HepG2 (cell line): ENCODE measurements around the gene MYO3B. TPM values are rescaled to one million over a fixed set of nuclear protein-coding genes. Genes with fewer than 3 reads are reported as not detected.

Source experiments
- HOXA5 ChIP-seq: sonication (generic); formaldehyde crosslinking; IDR thresholded peaks from 2 replicates; pipeline ENCODE4 v1.4.0; 2020; ENCODE audit warnings: missing genetic modification reagents
- RBM39 ChIP-seq: fragments of 200-400 bp; formaldehyde crosslinking; IDR thresholded peaks from one replicate; pipeline ENCODE4 v1.6.1; 2018; ENCODE audit warnings: antibody characterized with exemption, mild to moderate bottlenecking, low read depth, low read length; ENCODE audit not compliant: poor library complexity, severe bottlenecking
- RFX5 ChIP-seq: IDR thresholded peaks from 2 replicates; pipeline ENCODE4 v1.6.1; 2011; ENCODE audit warnings: low read depth, low read length, improper control_type of control experiment
- ZFY ChIP-seq: sonication (generic); formaldehyde crosslinking; IDR thresholded peaks from 2 replicates; pipeline ENCODE4 v1.4.0; 2020; ENCODE audit warnings: missing genetic modification reagents
- ZMYM4 ChIP-seq: sonication (generic); formaldehyde crosslinking; IDR thresholded peaks from 2 replicates; pipeline ENCODE4 v1.8.1; 2023; ENCODE audit warnings: mild to moderate bottlenecking, missing genetic modification reagents
- ZNF12 ChIP-seq: sonication (generic); formaldehyde crosslinking; IDR thresholded peaks from 2 replicates; pipeline ENCODE4 v1.5.0; 2020; ENCODE audit warnings: missing genetic modification reagents
- ZNF609 ChIP-seq: sonication (generic); formaldehyde crosslinking; IDR thresholded peaks from 2 replicates; pipeline ENCODE4 v1.4.0; 2020; ENCODE audit warnings: mild to moderate bottlenecking, missing genetic modification reagents, borderline replicate concordance
- ZNF83 ChIP-seq: sonication (generic); formaldehyde crosslinking; IDR thresholded peaks from 2 replicates; pipeline ENCODE4 v1.4.0; 2020; ENCODE audit warnings: missing genetic modification reagents, mild to moderate bottlenecking, borderline replicate concordance
- polyA plus RNA-seq, 8 experiments: library from polyadenylated mRNA; depleted of rRNA in 3 of 8; stranded (reverse) in 7 of 8; unstranded in 1 of 8; fragments of >200 nt; fragmentation: Illumina TruSeq in 4 of 8; extraction: Trizol in 4 of 8; gene quantifications; 2 replicates each; pipeline versions ENCODE4 v1.2.1 to v1.2.3, GENCODE V29; 2011 to 2016; ENCODE audit warnings: low read depth in 4 of 8, missing spikeins in 1 of 8, mixed read lengths in 1 of 8; ENCODE audit not compliant: insufficient read depth in 1 of 8
- total RNA-seq, 5 experiments: library from RNA; depleted of rRNA; stranded (reverse); fragments of >200 nt; fragmentation: Illumina TruSeq; extraction: Trizol; gene quantifications; 2 replicates each; pipeline ENCODE4 v1.2.3, GENCODE V29; 2016; ENCODE audit warnings: low read depth in 1 of 5
- TF ChIP-seq, protein P1 (sequence below): sonication (generic); formaldehyde crosslinking; IDR thresholded peaks from 2 replicates; pipeline ENCODE4 v1.4.0; 2020; ENCODE audit warnings: missing genetic modification reagents, borderline replicate concordance
- TF ChIP-seq, protein P2 (sequence below): sonication (generic); formaldehyde crosslinking; conservative IDR thresholded peaks from 2 replicates; pipeline ENCODE4 v1.4.0; 2020; ENCODE audit warnings: missing genetic modification reagents

MYO3B gene
- total and polyA plus RNA-seq, 2 of the 13 experiments (the other 11 are each of a cell fraction or from before 2014, with no cell fraction given) = 0.01 TPM; not detected in 1

DNA sequence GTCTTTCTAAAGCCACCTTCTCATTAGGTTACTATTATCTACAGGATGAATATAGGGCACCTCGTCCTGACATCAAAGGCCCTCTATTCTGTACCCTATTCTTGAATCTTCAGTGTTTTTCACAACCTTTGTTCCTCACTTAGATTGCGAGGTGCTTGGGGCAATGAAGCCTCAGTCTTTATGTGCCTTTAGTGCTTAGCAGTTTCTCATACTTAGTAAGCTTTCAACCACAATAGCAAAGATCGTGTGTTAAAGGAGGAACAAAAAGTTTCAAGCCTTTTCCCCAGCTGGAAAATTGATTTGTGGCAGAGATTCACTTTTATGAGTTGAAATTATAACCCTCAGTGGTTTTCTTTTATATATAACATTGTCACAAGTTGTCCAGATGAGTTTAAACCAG is 226.9 kb downstream of the MYO3B start (continued):
- TF ChIP-seq, protein P1, sequence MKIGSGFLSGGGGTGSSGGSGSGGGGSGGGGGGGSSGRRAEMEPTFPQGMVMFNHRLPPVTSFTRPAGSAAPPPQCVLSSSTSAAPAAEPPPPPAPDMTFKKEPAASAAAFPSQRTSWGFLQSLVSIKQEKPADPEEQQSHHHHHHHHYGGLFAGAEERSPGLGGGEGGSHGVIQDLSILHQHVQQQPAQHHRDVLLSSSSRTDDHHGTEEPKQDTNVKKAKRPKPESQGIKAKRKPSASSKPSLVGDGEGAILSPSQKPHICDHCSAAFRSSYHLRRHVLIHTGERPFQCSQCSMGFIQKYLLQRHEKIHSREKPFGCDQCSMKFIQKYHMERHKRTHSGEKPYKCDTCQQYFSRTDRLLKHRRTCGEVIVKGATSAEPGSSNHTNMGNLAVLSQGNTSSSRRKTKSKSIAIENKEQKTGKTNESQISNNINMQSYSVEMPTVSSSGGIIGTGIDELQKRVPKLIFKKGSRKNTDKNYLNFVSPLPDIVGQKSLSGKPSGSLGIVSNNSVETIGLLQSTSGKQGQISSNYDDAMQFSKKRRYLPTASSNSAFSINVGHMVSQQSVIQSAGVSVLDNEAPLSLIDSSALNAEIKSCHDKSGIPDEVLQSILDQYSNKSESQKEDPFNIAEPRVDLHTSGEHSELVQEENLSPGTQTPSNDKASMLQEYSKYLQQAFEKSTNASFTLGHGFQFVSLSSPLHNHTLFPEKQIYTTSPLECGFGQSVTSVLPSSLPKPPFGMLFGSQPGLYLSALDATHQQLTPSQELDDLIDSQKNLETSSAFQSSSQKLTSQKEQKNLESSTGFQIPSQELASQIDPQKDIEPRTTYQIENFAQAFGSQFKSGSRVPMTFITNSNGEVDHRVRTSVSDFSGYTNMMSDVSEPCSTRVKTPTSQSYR (CRISPR knock-in tag) = no peak
- TF ChIP-seq RFX5 = no peak
- TF ChIP-seq ZNF83 = no peak
- TF ChIP-seq ZNF609 (CRISPR knock-in tag) = no peak
- TF ChIP-seq HOXA5 (CRISPR knock-in tag) = no peak
- TF ChIP-seq, protein P2, sequence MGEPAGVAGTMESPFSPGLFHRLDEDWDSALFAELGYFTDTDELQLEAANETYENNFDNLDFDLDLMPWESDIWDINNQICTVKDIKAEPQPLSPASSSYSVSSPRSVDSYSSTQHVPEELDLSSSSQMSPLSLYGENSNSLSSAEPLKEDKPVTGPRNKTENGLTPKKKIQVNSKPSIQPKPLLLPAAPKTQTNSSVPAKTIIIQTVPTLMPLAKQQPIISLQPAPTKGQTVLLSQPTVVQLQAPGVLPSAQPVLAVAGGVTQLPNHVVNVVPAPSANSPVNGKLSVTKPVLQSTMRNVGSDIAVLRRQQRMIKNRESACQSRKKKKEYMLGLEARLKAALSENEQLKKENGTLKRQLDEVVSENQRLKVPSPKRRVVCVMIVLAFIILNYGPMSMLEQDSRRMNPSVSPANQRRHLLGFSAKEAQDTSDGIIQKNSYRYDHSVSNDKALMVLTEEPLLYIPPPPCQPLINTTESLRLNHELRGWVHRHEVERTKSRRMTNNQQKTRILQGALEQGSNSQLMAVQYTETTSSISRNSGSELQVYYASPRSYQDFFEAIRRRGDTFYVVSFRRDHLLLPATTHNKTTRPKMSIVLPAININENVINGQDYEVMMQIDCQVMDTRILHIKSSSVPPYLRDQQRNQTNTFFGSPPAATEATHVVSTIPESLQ (CRISPR knock-in tag) = no peak
- no peak for TF ChIP-seq ZFY
- TF ChIP-seq ZNF12 = no peak
- TF ChIP-seq ZMYM4 = no peak
- TF ChIP-seq RBM39 = no peak
